ENCODE measurements around the gene KIF26B. TPM values are rescaled to one million over a fixed set of nuclear protein-coding genes. Genes with fewer than 3 reads are reported as not detected.

KIF26B gene
- total RNA-seq, 1 donor from 2014 or later: 0.49 TPM

DNA sequence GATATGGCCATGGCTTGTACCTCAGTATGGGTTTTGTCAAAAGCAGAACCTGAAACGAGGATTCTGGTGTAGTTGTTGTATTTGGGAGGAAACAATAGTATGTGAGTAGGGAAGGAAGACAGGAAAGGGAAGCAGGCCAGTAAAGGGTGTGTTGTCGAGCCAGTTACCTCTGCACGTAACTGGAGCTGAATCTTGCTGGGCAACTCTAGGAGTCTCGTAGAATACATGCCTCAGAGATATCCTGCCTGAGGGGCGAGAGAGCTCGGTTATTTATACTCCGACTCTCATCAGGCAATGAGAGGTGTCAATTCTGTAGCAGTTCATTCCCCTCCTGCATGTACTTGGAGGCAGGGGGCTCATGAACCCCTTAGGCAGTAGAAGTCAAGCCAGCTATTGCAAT, 45.9 kb upstream of the KIF26B start:
- H3K27me3 ChIP-seq: no peaks in the 10 kb centered on the region
- H3K4me3 ChIP-seq: no peak overlapping the region
- intact Hi-C loops (cut with DNase I): no loop called here
- no peak for DNase-seq (ENCODE audit: extremely low spot score in 2 of 2)
- TF ChIP-seq POLR2AphosphoS5 (IDR thresholded peaks at IDR 0.05; ENCODE audit: insufficient read depth in 1 of 2, low read depth in 1 of 2) (no peak), POLR2A (IDR thresholded peaks at IDR 0.05) (no peak)
- TF ChIP-seq, protein P1, sequence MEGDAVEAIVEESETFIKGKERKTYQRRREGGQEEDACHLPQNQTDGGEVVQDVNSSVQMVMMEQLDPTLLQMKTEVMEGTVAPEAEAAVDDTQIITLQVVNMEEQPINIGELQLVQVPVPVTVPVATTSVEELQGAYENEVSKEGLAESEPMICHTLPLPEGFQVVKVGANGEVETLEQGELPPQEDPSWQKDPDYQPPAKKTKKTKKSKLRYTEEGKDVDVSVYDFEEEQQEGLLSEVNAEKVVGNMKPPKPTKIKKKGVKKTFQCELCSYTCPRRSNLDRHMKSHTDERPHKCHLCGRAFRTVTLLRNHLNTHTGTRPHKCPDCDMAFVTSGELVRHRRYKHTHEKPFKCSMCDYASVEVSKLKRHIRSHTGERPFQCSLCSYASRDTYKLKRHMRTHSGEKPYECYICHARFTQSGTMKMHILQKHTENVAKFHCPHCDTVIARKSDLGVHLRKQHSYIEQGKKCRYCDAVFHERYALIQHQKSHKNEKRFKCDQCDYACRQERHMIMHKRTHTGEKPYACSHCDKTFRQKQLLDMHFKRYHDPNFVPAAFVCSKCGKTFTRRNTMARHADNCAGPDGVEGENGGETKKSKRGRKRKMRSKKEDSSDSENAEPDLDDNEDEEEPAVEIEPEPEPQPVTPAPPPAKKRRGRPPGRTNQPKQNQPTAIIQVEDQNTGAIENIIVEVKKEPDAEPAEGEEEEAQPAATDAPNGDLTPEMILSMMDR (IDR thresholded peaks at IDR 0.05): no peak
- H3K36me3 ChIP-seq: no peaks in the 10 kb centered on the region
- H3K27ac ChIP-seq: no peak overlapping the region
- H3K9me3 ChIP-seq: no peaks in the 10 kb centered on the region
- no peaks in the 10 kb centered on the region for H3K4me1 ChIP-seq

DNA sequence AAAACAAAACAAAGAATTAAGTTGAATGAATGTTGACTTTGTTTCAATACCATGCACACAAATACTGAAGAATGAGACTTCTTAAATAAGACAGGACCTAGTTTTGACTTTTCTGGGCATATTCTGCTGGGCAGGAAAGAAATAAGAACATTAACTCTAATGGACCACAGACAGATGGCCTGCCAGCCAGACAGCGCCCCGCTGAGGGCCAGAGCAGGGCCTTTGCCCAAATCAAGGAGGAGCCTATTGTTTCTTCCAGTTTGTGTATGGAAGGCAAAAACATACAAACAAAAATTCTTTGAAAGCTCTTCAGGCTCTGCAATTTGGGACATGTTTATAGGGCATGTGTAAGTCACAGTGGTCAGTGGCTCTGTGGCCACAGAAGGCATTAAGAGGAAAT, 44.4 kb upstream of the KIF26B start:
- intact Hi-C loops (cut with DNase I): no loop called here
- no peaks in the 10 kb centered on the region for H3K4me1 ChIP-seq
- H3K4me3 ChIP-seq: no peak overlapping the region
- no peaks in the 10 kb centered on the region for H3K9me3 ChIP-seq
- TF ChIP-seq POLR2AphosphoS5 (IDR thresholded peaks at IDR 0.05; ENCODE audit: insufficient read depth in 1 of 2, low read depth in 1 of 2) (no peak), POLR2A (IDR thresholded peaks at IDR 0.05) (no peak)
- TF ChIP-seq, protein P1 (IDR thresholded peaks at IDR 0.05): no peak
- no peak for DNase-seq (ENCODE audit: extremely low spot score in 2 of 2)
- no peaks in the 10 kb centered on the region for H3K27me3 ChIP-seq
- no peak overlapping the region for H3K27ac ChIP-seq
- H3K36me3 ChIP-seq: no peaks in the 10 kb centered on the region

DNA sequence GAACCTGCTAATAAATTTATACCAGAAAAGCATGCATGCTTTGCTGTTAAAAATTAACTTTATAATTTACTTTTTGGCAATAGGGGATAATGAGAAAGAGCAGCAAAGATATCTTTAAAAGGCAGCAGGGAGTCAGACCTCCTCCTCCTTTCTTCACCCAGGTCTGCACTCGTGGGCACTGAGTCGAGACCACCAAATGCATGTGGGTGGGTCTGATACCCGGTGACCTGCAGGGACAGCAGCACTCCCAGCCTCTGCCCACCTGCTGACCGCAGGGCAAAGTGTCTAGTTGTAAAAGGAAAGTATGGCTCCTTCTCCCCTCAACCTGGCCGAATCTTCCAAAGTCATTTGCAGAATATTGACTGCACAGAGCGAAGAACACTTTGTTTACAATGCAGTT, 43.7 kb upstream of the KIF26B start:
- TF ChIP-seq POLR2A (IDR thresholded peaks at IDR 0.05): no peak
- TF ChIP-seq, protein P1 (IDR thresholded peaks at IDR 0.05): no peak
- no peak for TF ChIP-seq POLR2AphosphoS5 (IDR thresholded peaks at IDR 0.05; ENCODE audit: insufficient read depth in 1 of 2, low read depth in 1 of 2)
- Histone ChIP-seq H3K27me3 (no peaks in the 10 kb centered on the region), H3K27ac (no peak overlapping the region), H3K36me3 (no peaks in the 10 kb centered on the region), H3K4me1 (no peaks in the 10 kb centered on the region), H3K9me3 (no peaks in the 10 kb centered on the region), H3K4me3 (no peak overlapping the region)
- no peak for DNase-seq (ENCODE audit: extremely low spot score in 2 of 2)
- intact Hi-C loops (cut with DNase I): no loop called here

DNA sequence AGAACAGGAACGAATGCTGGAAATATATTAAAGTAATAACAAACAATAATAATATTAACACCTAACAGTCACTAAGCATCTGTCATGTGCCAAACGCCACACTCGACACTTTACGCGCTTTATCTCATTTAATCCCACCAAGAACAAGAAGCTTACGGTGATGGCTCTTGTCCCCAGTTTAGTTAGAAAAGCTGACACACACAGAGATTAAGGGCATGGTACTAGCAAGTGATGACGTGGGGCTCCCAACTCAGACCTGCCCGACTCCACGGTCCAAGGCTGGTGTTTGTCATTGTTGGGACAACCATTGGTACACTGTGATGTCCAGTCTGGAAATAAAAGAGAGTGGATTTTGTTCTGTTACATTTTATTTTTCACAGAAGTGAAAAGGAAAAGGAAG, 41.1 kb upstream of the KIF26B start:
- Histone ChIP-seq H3K36me3 (no peaks in the 10 kb centered on the region), H3K4me3 (no peak overlapping the region), H3K27ac (no peak overlapping the region), H3K9me3 (no peaks in the 10 kb centered on the region), H3K27me3 (no peaks in the 10 kb centered on the region), H3K4me1 (no peaks in the 10 kb centered on the region)
- intact Hi-C loops (cut with DNase I): no loop called here
- TF ChIP-seq POLR2A (IDR thresholded peaks at IDR 0.05): no peak
- TF ChIP-seq, protein P1 (IDR thresholded peaks at IDR 0.05): no peak
- no peak for TF ChIP-seq POLR2AphosphoS5 (IDR thresholded peaks at IDR 0.05; ENCODE audit: insufficient read depth in 1 of 2, low read depth in 1 of 2)
- no peak for DNase-seq (ENCODE audit: extremely low spot score in 2 of 2)

DNA sequence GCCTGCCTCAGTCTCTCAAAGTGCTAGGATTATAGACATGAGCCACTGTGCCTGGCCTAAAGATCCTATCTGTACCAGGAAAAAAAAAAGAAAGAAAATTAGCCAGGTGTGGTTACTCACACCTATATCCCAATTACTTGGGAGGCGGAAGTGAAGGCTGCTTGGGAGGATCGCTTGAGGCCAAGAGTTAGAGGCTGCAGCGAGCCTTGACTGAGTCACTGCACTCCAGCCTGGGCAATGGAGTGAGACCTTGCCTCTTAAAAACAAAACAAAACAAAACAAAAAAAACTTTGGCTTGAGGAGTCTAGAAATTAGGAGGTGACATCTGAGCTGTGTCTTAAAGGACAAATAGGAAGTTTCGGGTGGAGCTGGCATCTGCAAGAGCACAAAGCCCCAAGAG, 38.7 kb upstream of the KIF26B start:
- intact Hi-C loops (cut with DNase I): no loop called here
- Histone ChIP-seq H3K27ac (no peak overlapping the region), H3K4me3 (no peak overlapping the region), H3K4me1 (no peaks in the 10 kb centered on the region), H3K9me3 (no peaks in the 10 kb centered on the region), H3K27me3 (no peaks in the 10 kb centered on the region), H3K36me3 (no peaks in the 10 kb centered on the region)
- TF ChIP-seq POLR2AphosphoS5 (IDR thresholded peaks at IDR 0.05; ENCODE audit: insufficient read depth in 1 of 2, low read depth in 1 of 2) (no peak), POLR2A (IDR thresholded peaks at IDR 0.05) (no peak)
- TF ChIP-seq, protein P1 (IDR thresholded peaks at IDR 0.05): no peak
- DNase-seq (ENCODE audit: extremely low spot score in 2 of 2): no peak
